HG03159 (cell line): Measurements from ENCODE around the gene CPEB3.

Experiments
- ATAC-seq: cut with Tn5 transposase; IDR thresholded peaks from one replicate; pipeline ENCODE4 v1.9.1; 2021; ENCODE audit warnings: mild to moderate bottlenecking, moderate library complexity; ENCODE audit not compliant: unreplicated experiment

CPEB3 gene

DNA sequence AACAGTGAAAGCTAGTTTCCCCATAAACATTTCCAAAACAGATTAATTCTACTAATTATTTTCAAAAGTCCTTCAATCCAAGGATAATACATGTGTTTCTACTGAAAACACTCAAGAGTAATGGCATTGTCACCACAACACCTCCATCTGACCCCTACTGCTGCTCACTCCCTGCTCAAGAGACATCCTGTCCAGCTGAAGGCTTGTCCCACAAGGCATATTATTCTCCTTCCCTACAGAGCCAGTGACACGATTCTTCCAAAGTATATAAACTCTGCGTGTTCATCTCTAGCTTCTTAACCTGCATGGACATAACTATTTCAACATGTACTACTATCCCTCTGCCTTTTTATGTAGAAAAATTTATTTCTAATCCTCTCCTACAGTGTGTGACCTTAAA lies 182.1 kb downstream of the CPEB3 start:
- no peak for ATAC-seq

GRCh38 chr10:92108120-92108519 lies 182.8 kb downstream of the CPEB3 start:
- ATAC-seq: no peak

DNA sequence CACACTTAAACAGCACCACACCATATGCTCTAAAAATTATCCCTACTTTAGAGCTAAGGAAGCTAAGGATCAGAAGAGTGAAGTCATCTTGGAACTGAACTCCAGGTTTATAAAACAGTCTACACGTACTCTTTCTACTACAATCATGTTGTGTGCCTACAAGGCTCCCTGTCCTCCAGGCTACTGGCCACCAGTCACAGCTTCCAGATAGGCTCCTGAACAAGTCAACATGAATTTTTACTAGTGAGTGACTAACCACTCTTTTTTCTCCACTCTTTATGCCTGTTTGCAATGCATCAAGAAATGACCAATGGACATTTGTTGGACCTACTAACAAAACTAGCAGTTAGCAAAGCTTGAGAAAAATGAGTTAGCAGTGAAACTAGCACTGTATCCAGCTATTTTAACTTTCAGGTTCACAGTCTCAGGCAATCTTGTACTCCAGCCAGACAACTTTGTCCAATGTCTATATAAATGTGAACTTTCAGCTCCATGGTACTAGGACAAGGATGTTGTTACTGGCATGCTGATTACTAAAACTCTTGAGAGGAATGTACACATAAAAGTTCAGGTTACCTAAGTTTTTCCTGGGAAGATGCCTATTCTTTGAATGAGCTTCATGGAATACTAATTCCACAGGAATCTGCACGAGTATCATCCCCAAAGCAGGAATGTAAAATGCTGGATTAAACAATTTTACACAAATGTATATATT lies 187.3 kb downstream of the CPEB3 start:
- no peak for ATAC-seq

GRCh38 chr10:92102601-92103213 lies 188.2 kb downstream of the CPEB3 start:
- ATAC-seq: no peak

- no peak for ATAC-seq
Measured at GRCh38 chr10:92094960-92095359, 195.9 kb downstream of the CPEB3 start.

GRCh38 chr10:92091965-92092364 lies 198.9 kb downstream of the CPEB3 start:
- no peak for ATAC-seq

- peak; percentile 89 for ATAC-seq
Measured at GRCh38 chr10:92087750-92088395, 203.0 kb downstream of the CPEB3 start.

DNA sequence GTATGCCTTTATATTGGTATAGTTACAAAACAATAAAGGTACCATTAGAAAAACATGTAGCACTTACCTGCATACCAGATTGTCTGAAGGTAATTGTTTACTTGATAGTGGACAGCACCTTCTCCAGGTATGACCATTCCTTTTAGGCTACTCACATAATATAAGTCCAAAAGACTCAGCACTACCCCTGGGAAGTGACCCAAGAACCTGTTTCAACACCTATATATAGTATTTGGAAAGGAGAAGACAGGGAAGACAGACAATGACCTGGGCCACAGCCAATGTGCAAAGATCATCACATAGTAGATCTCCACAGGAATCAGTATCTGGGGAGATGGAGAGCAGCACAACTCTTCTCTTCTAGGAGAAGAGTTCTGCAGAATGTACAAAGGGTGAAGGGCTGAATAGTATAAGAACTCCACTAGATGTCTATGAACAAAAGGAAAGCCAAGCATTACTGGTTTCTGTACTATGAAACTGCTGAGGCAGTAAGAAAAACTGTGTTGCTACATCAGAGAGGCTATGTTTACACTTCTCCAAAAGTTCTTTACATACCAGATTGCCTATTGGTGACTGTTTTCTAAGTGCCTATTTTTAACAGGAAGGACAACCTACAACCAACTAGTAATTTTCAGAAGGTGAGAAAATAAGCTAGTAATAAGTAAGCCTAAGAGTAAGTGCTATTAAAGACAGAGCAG lies 208.1 kb downstream of the CPEB3 start:
- no peak for ATAC-seq

DNA sequence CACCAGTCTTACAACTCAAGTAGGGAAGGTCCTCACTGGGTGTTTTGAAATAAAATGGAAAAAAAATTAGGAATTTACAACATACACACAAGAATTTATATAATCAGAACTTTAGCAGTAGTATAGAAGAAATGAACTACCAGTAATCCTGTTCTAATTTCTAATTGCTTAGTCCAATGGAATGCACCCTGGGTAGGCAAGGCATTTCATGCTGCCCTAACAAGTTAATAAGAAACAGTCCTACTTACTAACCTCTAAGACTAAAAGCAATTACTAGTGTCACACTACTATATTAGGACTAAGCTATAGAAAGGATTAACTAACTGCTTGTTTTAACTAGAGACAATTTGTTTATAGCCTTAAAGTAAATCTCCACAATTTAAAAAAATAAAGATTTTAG lies 209.2 kb downstream of the CPEB3 start:
- no peak for ATAC-seq

GRCh38 chr10:92080244-92080643 lies 210.6 kb downstream of the CPEB3 start:
- ATAC-seq: no peak

GRCh38 chr10:92079003-92079402 lies 211.9 kb downstream of the CPEB3 start:
- no peak for ATAC-seq

GRCh38 chr10:92076722-92077121 lies 214.2 kb downstream of the CPEB3 start:
- no peak for ATAC-seq

- no peak for ATAC-seq
Measured at GRCh38 chr10:92075829-92076228, 215.0 kb downstream of the CPEB3 start.

- no peak for ATAC-seq
Measured at GRCh38 chr10:92074126-92074887, 216.6 kb downstream of the CPEB3 start.

GRCh38 chr10:92068900-92069299 lies 222.0 kb downstream of the CPEB3 start:
- ATAC-seq: no peak

GRCh38 chr10:92066386-92066785 lies 224.5 kb downstream of the CPEB3 start:
- ATAC-seq: no peak

GRCh38 chr10:92064506-92064905 lies 226.4 kb downstream of the CPEB3 start:
- ATAC-seq: no peak

DNA sequence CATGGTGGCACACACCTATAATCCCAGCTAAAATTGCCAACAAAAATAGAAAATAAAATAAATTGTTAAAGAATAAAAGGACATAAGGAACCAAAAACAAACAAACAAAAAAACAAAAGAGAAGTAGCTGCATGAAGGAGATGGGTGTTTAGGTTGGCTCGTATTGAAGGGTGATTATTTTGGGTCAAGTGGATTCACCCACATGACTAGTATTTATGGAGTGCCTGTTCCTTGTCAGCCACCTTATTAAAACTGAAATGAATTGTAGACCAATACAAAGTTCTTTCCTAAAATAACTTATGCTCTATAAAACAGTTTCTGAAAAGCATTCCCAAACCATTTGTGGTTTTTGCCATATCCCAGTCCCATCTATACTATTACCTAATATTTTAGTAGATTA lies 228.6 kb downstream of the CPEB3 start:
- no peak for ATAC-seq

DNA sequence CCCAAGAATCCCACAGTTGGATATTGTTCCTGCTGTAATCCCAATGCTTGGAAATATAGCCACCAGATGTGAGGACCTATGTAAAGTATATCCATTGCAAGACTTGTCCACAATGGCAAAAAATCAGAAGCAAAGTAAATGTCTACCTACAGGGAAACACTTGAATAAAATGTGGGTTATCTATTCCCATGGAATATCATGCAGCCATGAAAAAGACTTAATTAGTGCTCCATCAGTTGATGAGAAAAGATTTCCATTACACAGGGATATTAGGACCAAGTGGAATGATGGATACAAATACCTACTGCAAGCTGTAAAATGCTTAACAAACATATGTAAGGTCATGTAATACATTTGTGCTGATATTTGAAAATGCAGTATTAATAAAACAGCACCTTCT lies 236.1 kb downstream of the CPEB3 start:
- no peak for ATAC-seq

- no peak for ATAC-seq
Measured at GRCh38 chr10:92052741-92053140, 238.1 kb downstream of the CPEB3 start.

GRCh38 chr10:92052088-92052487 lies 238.8 kb downstream of the CPEB3 start:
- ATAC-seq: no peak
